HG02798 (cell line): ENCODE measurements around the gene ACTL6B.
"Not testable (repeated sequence)": the region's sequence is repeated elsewhere in the genome, so short reads cannot be mapped to it uniquely, and the experiment has no call there.

Experiments used
- ATAC-seq: cut with Tn5 transposase; IDR thresholded peaks from one replicate; pipeline ENCODE4 v1.9.1; 2021; ENCODE audit warnings: mild to moderate bottlenecking; ENCODE audit not compliant: unreplicated experiment, poor library complexity

Gene ACTL6B

GRCh38 chr7:100673302-100673941, 17.2 kb upstream of the ACTL6B start, which contains the start of gene GNB2:
GNB2 (plus strand) TSS chr7:100673740; CDS start chr7:100676266, 2,526 bp downstream.
- peak; percentile 78 for ATAC-seq

GRCh38 chr7:100671353-100672327, 15.4 kb upstream of the ACTL6B start:
- ATAC-seq = no peak

- ATAC-seq = no peak
Observed at GRCh38 chr7:100670074-100670473, 13.8 kb upstream of the ACTL6B start.

GRCh38 chr7:100669106-100669505, 12.9 kb upstream of the ACTL6B start:
- ATAC-seq = not testable (repeated sequence)

- no peak for ATAC-seq
Observed at GRCh38 chr7:100668069-100668449, 11.8 kb upstream of the ACTL6B start.

- no peak for ATAC-seq
Observed at GRCh38 chr7:100667331-100668068, 11.3 kb upstream of the ACTL6B start.

- ATAC-seq = no peak
Observed at GRCh38 chr7:100665168-100665726, 9.0 kb upstream of the ACTL6B start.

GRCh38 chr7:100662194-100662776, 6.0 kb upstream of the ACTL6B start:
- not testable (repeated sequence) for ATAC-seq

- no peak for ATAC-seq
Observed at GRCh38 chr7:100654908-100655831, 1.1 kb downstream of the ACTL6B start.

- ATAC-seq = no peak
Observed at GRCh38 chr7:100649826-100650565, 6.3 kb downstream of the ACTL6B start.

GRCh38 chr7:100642534-100642907, 13.7 kb downstream of the ACTL6B start:
- peak; percentile 50 for ATAC-seq

GRCh38 chr7:100641860-100642533, 14.3 kb downstream of the ACTL6B start:
- ATAC-seq = no peak

GRCh38 chr7:100641463-100641859, 14.8 kb downstream of the ACTL6B start, which contains the start of gene TFR2:
TFR2 (minus strand) TSS chr7:100641552; CDS start chr7:100641509, 43 bp downstream.
- no peak for ATAC-seq

- no peak for ATAC-seq
Observed at GRCh38 chr7:100640517-100641440, 15.5 kb downstream of the ACTL6B start.

- ATAC-seq = no peak
Observed at GRCh38 chr7:100639995-100640516, 16.2 kb downstream of the ACTL6B start.

- no peak for ATAC-seq
Observed at GRCh38 chr7:100632951-100633717, 23.1 kb downstream of the ACTL6B start.
